A549 (cell line): ENCODE data around the gene TRAPPC2. TPM values are rescaled to one million over a fixed set of nuclear protein-coding genes. Genes with fewer than 3 reads are reported as not detected.

ENCODE experiments used
- ATAC-seq, 2 experiments: fragments of 200-7000 bp in 1 of 2; fragments of >200 bp in 1 of 2; cut with Nextera tagmentation in 1 of 2; cut with Tn5 transposase in 1 of 2; 3 replicates each; pipeline versions ENCODE4 v1.8.0 to v1.9.1; 2018 to 2020; ENCODE audit warnings: mild to moderate bottlenecking in 1 of 2, moderate library complexity in 1 of 2
- CTCF ChIA-PET: fragments of 300-600 bp; sonication (Branson Sonifier 250); formaldehyde crosslinking; extraction: SDS; loops from one replicate; lab custom pipeline; 2021; ENCODE audit warnings: antibody characterized with exemption, inconsistent platforms; lab: Yijun Ruan, JAX
- POLR2A ChIA-PET: fragments of 350-600 bp; formaldehyde crosslinking; extraction: SDS; loops from one replicate; lab custom pipeline; 2021; ENCODE audit warnings: antibody characterized with exemption, inconsistent platforms; lab: Yijun Ruan, JAX
- DNase-seq, 2 experiments: peaks; one replicate each; pipeline versions ENCODE4 v3.0.0 to v3.0.0-alpha.2; 2011 to 2016; ENCODE audit warnings: low read depth in 1 of 2, low spot score in 1 of 2
- FAIRE-seq: peaks from 2 replicates; lab custom pipeline; 2011; peaks lifted over from hg19 to GRCh38; lab: Jason Lieb, UNC
- H3K27ac ChIP-seq, 2 experiments: fragments of >200 bp; sonication (Bioruptor Twin); formaldehyde crosslinking; 3 replicates each; pipeline ENCODE4 v1.5.1; 2016 to 2017
- H3K4me1 ChIP-seq: fragments of >200 bp; sonication (Bioruptor Twin); formaldehyde crosslinking; 3 replicates; pipeline ENCODE4 v1.6.1; 2016
- H3K4me2 ChIP-seq: fragments of >200 bp; sonication (Bioruptor Twin); formaldehyde crosslinking; 3 replicates; pipeline ENCODE4 v1.6.1; 2016
- H3K4me3 ChIP-seq: fragments of >200 bp; sonication (Bioruptor Twin); formaldehyde crosslinking; 3 replicates; pipeline ENCODE4 v1.5.1; 2016
- H3K9me3 ChIP-seq: fragments of >200 bp; sonication (Bioruptor Twin); formaldehyde crosslinking; 3 replicates; pipeline ENCODE4 v1.6.1; 2016
- CBX8 ChIP-seq: fragments of 200-600 bp; sonication (generic); IDR thresholded peaks from 2 replicates; pipeline ENCODE4 v1.6.1; 2016
- CEBPB ChIP-seq, 2 experiments: fragments of >200 bp in 1 of 2; sonication (Bioruptor Twin) in 1 of 2; formaldehyde crosslinking in 1 of 2; IDR thresholded peaks; 2 replicates each; pipeline ENCODE4 v1.6.1; 2012 to 2016
- CHD4 ChIP-seq: fragments of 200-600 bp; sonication (generic); IDR thresholded peaks from 2 replicates; pipeline ENCODE4 v1.6.1; 2016; ENCODE audit warnings: antibody characterized with exemption, mild to moderate bottlenecking, borderline replicate concordance
- EHMT2 ChIP-seq: fragments of 200-600 bp; sonication (generic); IDR thresholded peaks from 2 replicates; pipeline ENCODE4 v1.6.1; 2016; ENCODE audit warnings: antibody characterized with exemption, low read depth, mild to moderate bottlenecking, moderate library complexity
- ESRRA ChIP-seq: fragments of 150-350 bp; IDR thresholded peaks from 2 replicates; pipeline ENCODE4 v1.6.1; 2014; ENCODE audit warnings: mild to moderate bottlenecking, low read length, borderline replicate concordance
- FOSB ChIP-seq: fragments of 250-450 bp; sonication (Bioruptor Pico); IDR thresholded peaks from 2 replicates; pipeline ENCODE4 v1.5.0; 2020; ENCODE audit warnings: mild to moderate bottlenecking, moderate library complexity
- FOSL2 ChIP-seq, 2 experiments: fragments of 450-650 bp in 1 of 2; fragments of >200 bp in 1 of 2; sonication (Bioruptor Twin) in 1 of 2; formaldehyde crosslinking; IDR thresholded peaks; 2 replicates each; pipeline versions ENCODE4 v1.5.0 to v1.6.1; 2016 to 2020; ENCODE audit warnings: mild to moderate bottlenecking in 1 of 2, moderate library complexity in 1 of 2
- GATA3 ChIP-seq: IDR thresholded peaks from 2 replicates; pipeline ENCODE4 v1.6.1; 2012; ENCODE audit warnings: borderline replicate concordance
- HOXA7 ChIP-seq: fragments of 250-450 bp; sonication (Bioruptor Pico); IDR thresholded peaks from 2 replicates; pipeline ENCODE4 v1.5.0; 2020; ENCODE audit warnings: mild to moderate bottlenecking, moderate library complexity
- HOXB13 ChIP-seq: fragments of 250-450 bp; sonication (Bioruptor Pico); IDR thresholded peaks from 2 replicates; pipeline ENCODE4 v1.5.0; 2020; ENCODE audit warnings: low read depth, mild to moderate bottlenecking, moderate library complexity
- JUNB ChIP-seq: fragments of >200 bp; sonication (Bioruptor Twin); formaldehyde crosslinking; IDR thresholded peaks from 2 replicates; pipeline ENCODE4 v1.6.1; 2016
- NFE2L2 ChIP-seq: fragments of 150-350 bp; conservative IDR thresholded peaks from 2 replicates; pipeline ENCODE4 v1.6.1; 2014; ENCODE audit warnings: low read length
- PHF8 ChIP-seq: fragments of 200-600 bp; sonication (generic); IDR thresholded peaks from 2 replicates; pipeline ENCODE4 v1.6.1; 2016; ENCODE audit warnings: low read depth, mild to moderate bottlenecking, antibody characterized with exemption, moderate library complexity, borderline replicate concordance
- POLR2A ChIP-seq: IDR thresholded peaks from 2 replicates; pipeline ENCODE4 v1.6.1; 2012; ENCODE audit warnings: mild to moderate bottlenecking, low read length
- POLR2AphosphoS2 ChIP-seq: conservative IDR thresholded peaks from 2 replicates; pipeline ENCODE4 v1.6.1; 2012; ENCODE audit warnings: low read length, improper control_type of control experiment, inconsistent platforms
- RCOR1 ChIP-seq: fragments of 150-350 bp; IDR thresholded peaks from 2 replicates; pipeline ENCODE4 v1.6.1; 2014; ENCODE audit warnings: antibody characterized with exemption, low read length, low read depth
- SREBF2 ChIP-seq: fragments of 450-650 bp; IDR thresholded peaks from 2 replicates; pipeline ENCODE4 v1.6.1; 2014; ENCODE audit warnings: mild to moderate bottlenecking, moderate library complexity
- TP53 ChIP-seq: fragments of 250-450 bp; sonication (Bioruptor Pico); IDR thresholded peaks from 2 replicates; pipeline ENCODE4 v1.5.0; 2021; ENCODE audit warnings: mild to moderate bottlenecking, moderate library complexity
- ZSCAN20 ChIP-seq: fragments of 250-450 bp; sonication (Bioruptor Pico); IDR thresholded peaks from 2 replicates; pipeline ENCODE4 v1.8.0; 2022; ENCODE audit warnings: mild to moderate bottlenecking, moderate library complexity
- WGBS: methylation state at CpG from one replicate; pipeline ENCODE4 v1.1.6; 2017; ENCODE audit errors: missing lambda C conversion rate; 5-methylcytosine and 5-hydroxymethylcytosine counted together
- polyA plus RNA-seq, 4 experiments: library from polyadenylated mRNA; depleted of rRNA in 3 of 4; stranded (reverse); fragments of >200 nt; fragmentation: RNase III in 1 of 4; extraction: RNeasy Plus Mini Kit Qiagen cat#74134 plus additional on column Dnase treatment in 1 of 4; gene quantifications; 2 replicates in 3 of 4; 3 replicates in 1 of 4; pipeline ENCODE4 v1.2.3, GENCODE V29; 2011 to 2017
- TF ChIP-seq, protein P1 (sequence below): fragments of 200-600 bp; sonication (generic); IDR thresholded peaks from 2 replicates; pipeline ENCODE4 v1.6.1; 2016; ENCODE audit warnings: antibody characterized with exemption, mild to moderate bottlenecking, moderate library complexity
- TF ChIP-seq, protein P2 (sequence below): fragments of >200 bp; sonication (Bioruptor Twin); formaldehyde crosslinking; IDR thresholded peaks from 3 replicates; pipeline ENCODE4 v1.6.1; 2016
- TF ChIP-seq, protein P3 (sequence below): IDR thresholded peaks from 2 replicates; pipeline ENCODE4 v1.6.1; 2012; ENCODE audit warnings: low read depth, borderline replicate concordance

TRAPPC2 gene
- polyA plus RNA-seq, 2 of the 4 experiments (the other 2 are of a cell fraction) = 11.6 TPM

DNA sequence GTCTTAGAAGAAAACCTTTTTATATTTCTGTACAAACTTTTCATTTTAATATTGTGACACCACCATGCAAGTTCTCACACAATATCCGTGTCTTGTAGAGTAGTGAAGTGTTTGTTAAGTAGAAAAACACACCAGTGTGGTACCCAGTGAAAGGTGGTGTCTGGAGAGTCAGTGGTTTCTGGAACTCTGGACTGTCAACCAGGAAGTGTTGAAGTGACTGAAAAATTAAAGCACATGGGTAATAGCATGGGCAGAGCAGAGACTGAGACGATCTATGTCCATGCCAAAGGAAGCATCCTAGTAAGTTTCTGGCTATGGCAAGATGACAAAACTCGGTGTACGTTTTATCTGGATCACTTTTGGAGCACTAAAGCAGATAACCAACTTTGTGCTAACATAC is 23.3 kb downstream of the TRAPPC2 start:
- WGBS = 87% methylated on average over 4 of the region's 4 CpGs
- no peak for DNase-seq
- ChIA-PET CTCF (interaction anchor here (1.0 kb wide), 1 partner anchor 9 kb away, joined by 3 read pairs; no protein-coding TSS in a partner anchor), POLR2A (no interaction called here)
- ATAC-seq = no peak
- Histone ChIP-seq H3K9me3 (no peaks in the 10 kb centered on the region), H3K4me1 (no peaks in the 10 kb centered on the region), H3K4me3 (no peak overlapping the region), H3K4me2 (no peak overlapping the region), H3K27ac (no peak overlapping the region)
- FAIRE-seq = peak; percentile 67
- TF ChIP-seq CEBPB (IDR thresholded peaks at IDR 0.05) = no peak
- TF ChIP-seq TP53 (CRISPR knock-in tag) = no peak
- TF ChIP-seq JUNB = no peak
- no peak for TF ChIP-seq HOXB13 (CRISPR knock-in tag)
- TF ChIP-seq, protein P1, sequence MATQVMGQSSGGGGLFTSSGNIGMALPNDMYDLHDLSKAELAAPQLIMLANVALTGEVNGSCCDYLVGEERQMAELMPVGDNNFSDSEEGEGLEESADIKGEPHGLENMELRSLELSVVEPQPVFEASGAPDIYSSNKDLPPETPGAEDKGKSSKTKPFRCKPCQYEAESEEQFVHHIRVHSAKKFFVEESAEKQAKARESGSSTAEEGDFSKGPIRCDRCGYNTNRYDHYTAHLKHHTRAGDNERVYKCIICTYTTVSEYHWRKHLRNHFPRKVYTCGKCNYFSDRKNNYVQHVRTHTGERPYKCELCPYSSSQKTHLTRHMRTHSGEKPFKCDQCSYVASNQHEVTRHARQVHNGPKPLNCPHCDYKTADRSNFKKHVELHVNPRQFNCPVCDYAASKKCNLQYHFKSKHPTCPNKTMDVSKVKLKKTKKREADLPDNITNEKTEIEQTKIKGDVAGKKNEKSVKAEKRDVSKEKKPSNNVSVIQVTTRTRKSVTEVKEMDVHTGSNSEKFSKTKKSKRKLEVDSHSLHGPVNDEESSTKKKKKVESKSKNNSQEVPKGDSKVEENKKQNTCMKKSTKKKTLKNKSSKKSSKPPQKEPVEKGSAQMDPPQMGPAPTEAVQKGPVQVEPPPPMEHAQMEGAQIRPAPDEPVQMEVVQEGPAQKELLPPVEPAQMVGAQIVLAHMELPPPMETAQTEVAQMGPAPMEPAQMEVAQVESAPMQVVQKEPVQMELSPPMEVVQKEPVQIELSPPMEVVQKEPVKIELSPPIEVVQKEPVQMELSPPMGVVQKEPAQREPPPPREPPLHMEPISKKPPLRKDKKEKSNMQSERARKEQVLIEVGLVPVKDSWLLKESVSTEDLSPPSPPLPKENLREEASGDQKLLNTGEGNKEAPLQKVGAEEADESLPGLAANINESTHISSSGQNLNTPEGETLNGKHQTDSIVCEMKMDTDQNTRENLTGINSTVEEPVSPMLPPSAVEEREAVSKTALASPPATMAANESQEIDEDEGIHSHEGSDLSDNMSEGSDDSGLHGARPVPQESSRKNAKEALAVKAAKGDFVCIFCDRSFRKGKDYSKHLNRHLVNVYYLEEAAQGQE = no peak
- no peak for TF ChIP-seq POLR2A
- TF ChIP-seq SREBF2 = no peak
- no peak for TF ChIP-seq POLR2AphosphoS2
- TF ChIP-seq CBX8 = no peak
- TF ChIP-seq, protein P2, sequence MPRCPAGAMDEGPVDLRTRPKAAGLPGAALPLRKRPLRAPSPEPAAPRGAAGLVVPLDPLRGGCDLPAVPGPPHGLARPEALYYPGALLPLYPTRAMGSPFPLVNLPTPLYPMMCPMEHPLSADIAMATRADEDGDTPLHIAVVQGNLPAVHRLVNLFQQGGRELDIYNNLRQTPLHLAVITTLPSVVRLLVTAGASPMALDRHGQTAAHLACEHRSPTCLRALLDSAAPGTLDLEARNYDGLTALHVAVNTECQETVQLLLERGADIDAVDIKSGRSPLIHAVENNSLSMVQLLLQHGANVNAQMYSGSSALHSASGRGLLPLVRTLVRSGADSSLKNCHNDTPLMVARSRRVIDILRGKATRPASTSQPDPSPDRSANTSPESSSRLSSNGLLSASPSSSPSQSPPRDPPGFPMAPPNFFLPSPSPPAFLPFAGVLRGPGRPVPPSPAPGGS = no peak
- no peak for TF ChIP-seq GATA3
- no peak for TF ChIP-seq HOXA7 (CRISPR knock-in tag)
- TF ChIP-seq RCOR1 = no peak
- TF ChIP-seq FOSL2 (IDR thresholded peaks at IDR 0.05) = no peak
- no peak for TF ChIP-seq FOSL2 (CRISPR knock-in tag; IDR thresholded peaks at IDR 0.05)
- TF ChIP-seq, protein P3, sequence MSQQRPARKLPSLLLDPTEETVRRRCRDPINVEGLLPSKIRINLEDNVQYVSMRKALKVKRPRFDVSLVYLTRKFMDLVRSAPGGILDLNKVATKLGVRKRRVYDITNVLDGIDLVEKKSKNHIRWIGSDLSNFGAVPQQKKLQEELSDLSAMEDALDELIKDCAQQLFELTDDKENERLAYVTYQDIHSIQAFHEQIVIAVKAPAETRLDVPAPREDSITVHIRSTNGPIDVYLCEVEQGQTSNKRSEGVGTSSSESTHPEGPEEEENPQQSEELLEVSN = no peak
- TF ChIP-seq FOSB (CRISPR knock-in tag) = no peak
- TF ChIP-seq CHD4 = no peak
- TF ChIP-seq PHF8 = no peak
- no peak for TF ChIP-seq ESRRA

DNA sequence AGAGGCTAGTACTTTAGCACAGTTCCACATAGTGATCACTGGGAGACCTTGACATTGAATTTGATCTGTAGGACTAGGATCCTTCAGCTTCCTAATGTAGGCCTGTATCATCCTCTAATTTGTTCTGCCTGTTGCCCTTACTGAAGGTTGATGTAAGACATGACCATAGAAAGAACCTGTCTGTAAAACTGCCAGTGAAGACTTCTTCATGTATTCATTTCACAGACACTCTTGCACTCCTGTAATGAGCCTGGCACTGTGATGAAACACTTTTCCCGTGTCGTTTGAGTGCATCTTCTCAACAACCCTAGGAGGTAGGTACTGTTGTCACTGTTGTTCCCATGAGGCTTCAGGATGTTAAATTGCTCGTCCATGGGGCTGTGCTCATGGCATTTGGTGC is 30.8 kb downstream of the TRAPPC2 start:
- H3K4me1 ChIP-seq = peaks cover 11% of the 10 kb centered on the region; the same call in 2 of the 3 replicates
- TF ChIP-seq ZSCAN20 (CRISPR knock-in tag) = no peak
- no peak for TF ChIP-seq NFE2L2
- TF ChIP-seq EHMT2 = no peak
- TF ChIP-seq, all 56 proteins: peak for 0
- H3K4me3 ChIP-seq = no peak overlapping the region
- no peak for FAIRE-seq
- ChIA-PET CTCF (no interaction called here), POLR2A (no interaction called here)
- no peaks in the 10 kb centered on the region for H3K9me3 ChIP-seq
- ATAC-seq = no peak
- DNase-seq = no peak
- H3K4me2 ChIP-seq = no peak overlapping the region
- 60% methylated on average over 3 of the region's 3 CpGs for WGBS
- H3K27ac ChIP-seq = no peak overlapping the region
